HG02943 (cell line): ENCODE measurements around the gene ARMC3.
"Not testable (repeated sequence)": the region's sequence is repeated elsewhere in the genome, so short reads cannot be mapped to it uniquely, and the experiment has no call there.

Experiments used
- ATAC-seq: cut with Tn5 transposase; IDR thresholded peaks from one replicate; pipeline ENCODE4 v1.9.1; 2021; ENCODE audit warnings: mild to moderate bottlenecking, low read depth, moderate library complexity; ENCODE audit not compliant: unreplicated experiment

Gene ARMC3

GRCh38 chr10:23070092-23070912 lies 142.4 kb downstream of the ARMC3 start:
- not testable (repeated sequence) for ATAC-seq

- no peak for ATAC-seq
Observed at GRCh38 chr10:23070913-23071218, 143.0 kb downstream of the ARMC3 start.

- not testable (repeated sequence) for ATAC-seq
Observed at GRCh38 chr10:23072593-23072992, 144.7 kb downstream of the ARMC3 start.

- ATAC-seq, result no peak
Observed at GRCh38 chr10:23073527-23073926, 145.7 kb downstream of the ARMC3 start.

GRCh38 chr10:23075672-23076071 lies 147.8 kb downstream of the ARMC3 start:
- no peak for ATAC-seq

- ATAC-seq, result no peak
Observed at GRCh38 chr10:23078114-23078513, 150.3 kb downstream of the ARMC3 start.

GRCh38 chr10:23079700-23080099 lies 151.8 kb downstream of the ARMC3 start:
- no peak for ATAC-seq

- ATAC-seq, result no peak
Observed at GRCh38 chr10:23080262-23080661, 152.4 kb downstream of the ARMC3 start.

GRCh38 chr10:23081221-23081750 lies 153.4 kb downstream of the ARMC3 start:
- no peak for ATAC-seq

GRCh38 chr10:23081891-23082290 lies 154.0 kb downstream of the ARMC3 start:
- no peak for ATAC-seq
